ENCODE measurements around the gene APLN.

APLN gene

GRCh38 chrX:129614481-129615255 lies 40.1 kb downstream of the APLN start:
- H3K27me3 ChIP-seq (ENCODE audit: insufficient read depth, low read depth, severe bottlenecking), result no peaks in the 10 kb centered on the region
- H3K4me3 ChIP-seq (ENCODE audit: low read depth, low read length), result no peak overlapping the region
- TF ChIP-seq CTCF (IDR thresholded peaks at IDR 0.05; ENCODE audit: low read depth, low read length), result no peak
- no peak overlapping the region for H3K27ac ChIP-seq
- no peaks in the 10 kb centered on the region for H3K9me3 ChIP-seq (ENCODE audit: severe bottlenecking)
- DNase-seq, result no peak
- no peaks in the 10 kb centered on the region for H3K36me3 ChIP-seq

GRCh38 chrX:129613596-129613995 lies 41.2 kb downstream of the APLN start:
- Histone ChIP-seq H3K27me3 (ENCODE audit: insufficient read depth, low read depth, severe bottlenecking) (no peaks in the 10 kb centered on the region), H3K27ac (no peak overlapping the region), H3K9me3 (ENCODE audit: severe bottlenecking) (no peaks in the 10 kb centered on the region), H3K4me3 (ENCODE audit: low read depth, low read length) (no peak overlapping the region), H3K36me3 (no peaks in the 10 kb centered on the region)
- no peak for TF ChIP-seq CTCF (IDR thresholded peaks at IDR 0.05; ENCODE audit: low read depth, low read length)
- no peak for DNase-seq

GRCh38 chrX:129612396-129612795 lies 42.4 kb downstream of the APLN start:
- Histone ChIP-seq H3K4me3 (ENCODE audit: low read depth, low read length) (no peak overlapping the region), H3K27me3 (ENCODE audit: insufficient read depth, low read depth, severe bottlenecking) (no peaks in the 10 kb centered on the region), H3K9me3 (ENCODE audit: severe bottlenecking) (no peaks in the 10 kb centered on the region), H3K36me3 (no peaks in the 10 kb centered on the region), H3K27ac (no peak overlapping the region)
- no peak for DNase-seq
- TF ChIP-seq CTCF (IDR thresholded peaks at IDR 0.05; ENCODE audit: low read depth, low read length), result no peak

GRCh38 chrX:129609395-129609794 lies 45.4 kb downstream of the APLN start:
- Histone ChIP-seq H3K4me3 (ENCODE audit: low read depth, low read length) (no peak overlapping the region), H3K27ac (no peak overlapping the region), H3K9me3 (ENCODE audit: severe bottlenecking) (no peaks in the 10 kb centered on the region), H3K36me3 (no peaks in the 10 kb centered on the region), H3K27me3 (ENCODE audit: insufficient read depth, low read depth, severe bottlenecking) (no peaks in the 10 kb centered on the region)
- 0 out of 2 replicates have a peak, but pooled peaks have one; percentile 14 for TF ChIP-seq CTCF (IDR thresholded peaks at IDR 0.05; ENCODE audit: low read depth, low read length)
- DNase-seq, result no peak

- H3K36me3 ChIP-seq, result no peaks in the 10 kb centered on the region
- no peaks in the 10 kb centered on the region for H3K9me3 ChIP-seq (ENCODE audit: severe bottlenecking)
- H3K27ac ChIP-seq, result no peak overlapping the region
- DNase-seq, result no peak
- H3K4me3 ChIP-seq (ENCODE audit: low read depth, low read length), result no peak overlapping the region
- no peak for TF ChIP-seq CTCF (IDR thresholded peaks at IDR 0.05; ENCODE audit: low read depth, low read length)
- H3K27me3 ChIP-seq (ENCODE audit: insufficient read depth, low read depth, severe bottlenecking), result no peaks in the 10 kb centered on the region
Measured at GRCh38 chrX:129608496-129608895, 46.3 kb downstream of the APLN start.

GRCh38 chrX:129606918-129607317 lies 47.8 kb downstream of the APLN start:
- H3K36me3 ChIP-seq, result no peaks in the 10 kb centered on the region
- TF ChIP-seq CTCF (IDR thresholded peaks at IDR 0.05; ENCODE audit: low read depth, low read length), result peak; percentile 68
- H3K9me3 ChIP-seq (ENCODE audit: severe bottlenecking), result no peaks in the 10 kb centered on the region
- no peak overlapping the region for H3K4me3 ChIP-seq (ENCODE audit: low read depth, low read length)
- no peaks in the 10 kb centered on the region for H3K27me3 ChIP-seq (ENCODE audit: insufficient read depth, low read depth, severe bottlenecking)
- no peak overlapping the region for H3K27ac ChIP-seq
- DNase-seq, result peak; percentile 47

Measured in WERI-Rb-1 (cell line).